ENCODE results near the gene IKZF4.

GRCh38 chr12:55978393-55978792, 42.5 kb upstream of the IKZF4 start:
- no peak for TF ChIP-seq CTCF (conservative IDR thresholded peaks at IDR 0.05; ENCODE audit: low read depth, low read length)
- no peak for TF ChIP-seq EZH2 (IDR thresholded peaks at IDR 0.05; ENCODE audit: low read length, unreplicated experiment)

Data from PC-3 (cell line).